SIG-M5 treated with dmso at 0.1 percent for 504 hours (cell line): Measurements from ENCODE around the gene IFIT5.
"Not testable (repeated sequence)": the region's sequence is repeated elsewhere in the genome, so short reads cannot be mapped to it uniquely, and the experiment has no call there.

Source experiments
- DNase-seq: peaks from one replicate; lab custom pipeline; 2025; ENCODE audit not compliant: unreplicated experiment; lab: John Stamatoyannopoulos, UW

Gene IFIT5

DNA sequence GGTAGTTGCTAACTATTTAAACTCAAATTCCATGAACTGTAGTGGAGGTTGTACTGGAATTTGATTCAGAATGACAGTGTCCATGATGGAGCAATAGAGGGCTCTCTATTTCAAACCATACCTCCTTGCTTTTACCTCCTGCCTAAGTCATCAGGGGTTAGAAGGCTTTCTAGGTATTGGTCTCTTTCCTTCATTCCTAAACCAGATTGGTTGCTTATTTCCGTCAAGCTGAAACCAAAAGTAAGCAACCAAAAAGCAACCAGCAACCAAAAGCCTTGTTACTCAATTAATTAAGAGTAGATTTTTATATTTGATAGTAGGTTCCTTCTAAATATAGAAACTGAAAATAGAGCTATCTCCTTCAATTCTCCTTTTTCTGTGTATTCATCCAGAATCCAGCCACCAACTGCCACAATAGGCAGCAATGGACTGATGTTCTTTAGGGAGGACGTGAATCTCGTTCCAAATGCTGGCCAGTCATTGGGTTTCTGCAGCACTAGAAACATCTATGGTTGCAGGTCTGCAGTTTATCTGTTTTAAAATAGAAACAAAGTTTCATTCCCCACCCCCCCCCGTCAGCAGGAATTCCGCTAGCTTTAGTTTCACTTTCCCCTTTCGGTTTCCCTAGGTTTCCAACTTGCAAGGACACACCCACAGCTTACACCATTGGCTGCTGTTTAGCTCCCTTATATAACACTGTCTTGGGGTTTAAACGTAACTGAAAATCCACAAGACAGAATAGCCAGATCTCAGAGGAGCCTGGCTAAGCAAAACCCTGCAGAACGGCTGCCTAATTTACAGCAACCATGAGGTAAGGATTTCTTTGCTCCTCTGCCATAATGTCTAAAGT lies 22.2 kb upstream of the IFIT5 start, which contains the start of gene IFIT1:
IFIT1 (plus strand) TSS at position 717 of the 850 bp plus-strand sequence; CDS start at position 807, 90 bp downstream.
- DNase-seq: peak; percentile 49

DNA sequence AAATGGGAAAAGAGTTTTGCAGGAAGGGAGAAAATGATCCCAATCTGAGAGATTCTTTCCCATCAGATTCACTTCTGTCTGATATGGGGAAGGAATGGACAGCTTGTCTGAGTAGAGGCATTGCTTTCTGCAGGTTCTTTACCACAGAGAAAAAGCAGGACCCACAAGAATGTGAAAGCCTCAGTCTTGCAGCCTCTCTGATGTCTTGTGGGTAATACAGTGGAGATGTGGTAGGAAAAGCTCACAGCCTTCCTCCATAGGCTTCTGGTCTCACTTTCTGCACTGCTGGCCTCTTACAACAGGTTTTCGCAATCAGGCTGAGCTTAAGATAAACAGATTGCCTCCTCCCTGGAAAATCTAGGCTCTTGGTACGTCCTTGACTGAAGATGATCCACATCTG lies 21.4 kb upstream of the IFIT5 start:
- peak; percentile 70 for DNase-seq

DNA sequence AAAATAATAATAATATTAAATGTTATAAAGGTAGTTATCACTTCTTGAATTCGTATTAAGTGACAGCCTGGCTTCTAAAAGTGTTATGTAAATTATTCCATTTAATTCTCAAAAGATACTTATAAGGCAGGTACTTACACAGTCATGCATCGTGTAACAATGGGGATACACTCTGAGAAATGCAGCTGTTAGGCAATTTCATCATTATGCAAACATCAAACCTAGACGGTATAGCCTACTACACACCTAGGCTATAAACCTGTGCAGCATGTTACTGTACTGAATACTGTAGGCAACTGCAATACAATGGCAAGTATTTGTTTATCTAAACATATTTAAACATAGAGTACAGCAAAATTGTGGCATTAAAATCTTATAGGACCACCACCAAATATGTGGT lies 20.5 kb upstream of the IFIT5 start:
- DNase-seq: no peak

DNA sequence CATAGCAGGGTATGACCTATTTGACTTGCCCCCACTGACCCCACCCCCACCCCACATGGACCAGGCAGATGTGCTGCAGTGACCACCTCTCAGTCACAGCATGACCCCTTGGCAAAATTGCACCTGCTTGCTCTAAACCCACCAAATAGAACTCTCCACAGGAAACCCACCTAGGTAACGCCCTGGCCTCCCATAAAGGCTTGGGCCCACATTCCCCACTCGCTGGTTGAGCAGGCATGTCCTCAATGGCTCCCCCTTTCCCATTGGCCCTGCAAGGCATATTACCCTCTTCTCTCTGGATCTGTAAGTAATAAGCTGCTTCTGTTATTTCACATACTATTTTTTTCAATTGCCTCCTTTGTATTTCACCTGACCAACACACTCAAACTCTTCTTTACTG lies 19.2 kb upstream of the IFIT5 start:
- no peak for DNase-seq

DNA sequence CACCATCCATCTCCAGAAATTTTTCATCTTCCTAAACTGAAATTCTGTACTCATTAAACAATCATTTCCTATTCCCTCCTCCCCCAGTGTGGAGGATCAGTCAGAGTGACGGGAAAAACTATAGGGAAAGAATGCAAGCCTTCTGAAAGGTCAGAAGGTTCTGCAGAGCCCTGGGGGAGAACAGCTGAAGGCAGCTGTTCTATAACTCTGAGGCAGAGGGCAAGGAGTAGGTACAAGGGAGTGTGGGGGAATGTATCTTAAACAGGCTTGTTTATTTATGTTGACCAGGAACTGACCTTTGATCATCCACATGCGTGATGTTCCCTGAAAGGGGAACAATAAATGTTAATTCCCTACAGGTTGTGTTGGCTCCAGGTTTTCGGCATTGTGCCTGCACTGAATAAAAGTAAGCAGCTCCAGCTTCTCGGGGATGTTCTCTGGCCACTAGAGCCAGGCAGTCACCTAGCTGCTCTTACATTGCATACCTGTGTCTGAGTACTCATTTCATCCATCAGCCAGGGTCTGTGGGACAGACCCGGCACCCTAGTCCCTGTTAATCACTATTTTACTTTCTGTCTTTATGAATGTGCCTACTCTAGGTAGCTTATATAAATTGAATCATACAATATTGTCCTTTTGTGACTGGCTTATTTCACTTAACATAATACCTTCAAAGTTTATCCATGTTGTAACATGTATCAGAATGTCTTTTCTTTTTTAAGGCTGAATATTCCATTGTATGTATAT lies 16.2 kb upstream of the IFIT5 start:
- DNase-seq: no peak

DNA sequence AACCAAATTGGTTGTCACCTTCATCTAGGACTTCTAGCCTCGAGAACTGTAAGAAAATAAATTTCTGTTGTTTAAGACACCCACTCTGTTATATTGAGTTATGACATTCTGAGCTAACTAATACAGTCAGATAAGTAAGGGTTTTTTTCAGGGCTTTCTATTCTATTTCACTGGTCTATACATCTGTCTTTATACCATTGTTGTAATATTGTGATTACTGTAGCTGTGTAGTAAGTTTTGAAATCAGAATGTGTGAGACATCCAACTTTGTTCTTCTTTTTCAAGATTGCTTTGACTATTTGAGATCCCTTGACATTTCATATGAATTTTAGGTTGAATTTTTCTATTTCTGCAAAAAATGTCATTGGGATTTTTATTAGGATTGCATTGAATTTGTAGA lies 14.4 kb upstream of the IFIT5 start:
- peak; percentile 1 for DNase-seq

DNA sequence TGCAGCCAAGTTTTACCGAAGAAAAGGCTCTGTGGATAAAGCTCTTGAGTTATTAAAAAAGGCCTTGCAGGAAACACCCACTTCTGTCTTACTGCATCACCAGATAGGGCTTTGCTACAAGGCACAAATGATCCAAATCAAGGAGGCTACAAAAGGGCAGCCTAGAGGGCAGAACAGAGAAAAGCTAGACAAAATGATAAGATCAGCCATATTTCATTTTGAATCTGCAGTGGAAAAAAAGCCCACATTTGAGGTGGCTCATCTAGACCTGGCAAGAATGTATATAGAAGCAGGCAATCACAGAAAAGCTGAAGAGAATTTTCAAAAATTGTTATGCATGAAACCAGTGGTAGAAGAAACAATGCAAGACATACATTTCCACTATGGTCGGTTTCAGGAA lies 11.3 kb upstream of the IFIT5 start:
- DNase-seq: no peak

DNA sequence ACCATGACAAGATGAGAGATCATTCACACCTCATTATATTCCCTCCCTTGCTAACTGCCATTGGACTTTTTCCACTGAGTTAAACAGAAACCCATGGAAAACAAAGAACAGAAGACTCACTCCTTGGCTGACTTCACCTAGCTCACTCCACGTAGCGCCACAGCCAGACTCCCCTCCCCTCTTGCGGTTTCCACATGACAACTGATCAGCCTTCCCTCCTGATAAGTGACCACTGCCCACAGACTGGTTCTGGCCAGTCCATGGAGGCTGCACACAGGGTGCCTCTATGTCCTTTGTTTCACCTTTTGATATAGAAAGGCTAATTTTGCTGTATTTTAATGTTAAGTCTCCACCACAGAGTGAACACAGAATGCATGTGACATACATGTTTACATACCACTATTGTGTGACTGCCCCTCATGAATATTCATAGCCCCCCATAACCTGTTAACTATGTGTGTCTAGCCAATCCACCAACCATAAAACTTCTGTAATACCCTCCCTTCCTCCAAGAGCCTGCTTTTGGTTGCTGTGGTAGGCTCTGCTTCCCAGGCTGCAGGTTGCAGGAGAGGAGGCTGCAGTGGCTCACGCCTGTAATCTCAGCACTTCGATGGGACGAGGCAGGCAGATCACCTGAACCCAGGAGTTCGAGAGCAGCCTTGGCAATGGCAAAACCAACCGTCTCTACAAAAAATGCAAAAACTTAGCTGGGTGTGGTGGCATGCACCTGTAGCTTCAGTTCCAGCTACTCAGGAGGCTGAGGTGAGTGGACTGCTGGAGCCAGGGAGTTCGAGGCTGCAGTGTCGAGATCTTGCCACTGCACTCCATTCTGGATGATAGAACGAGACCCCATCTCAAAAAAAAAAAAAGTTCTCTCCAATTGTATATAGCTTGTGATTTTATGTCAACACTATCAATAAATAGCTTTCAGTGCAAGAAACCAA lies 10.0 kb upstream of the IFIT5 start:
- no peak for DNase-seq

DNA sequence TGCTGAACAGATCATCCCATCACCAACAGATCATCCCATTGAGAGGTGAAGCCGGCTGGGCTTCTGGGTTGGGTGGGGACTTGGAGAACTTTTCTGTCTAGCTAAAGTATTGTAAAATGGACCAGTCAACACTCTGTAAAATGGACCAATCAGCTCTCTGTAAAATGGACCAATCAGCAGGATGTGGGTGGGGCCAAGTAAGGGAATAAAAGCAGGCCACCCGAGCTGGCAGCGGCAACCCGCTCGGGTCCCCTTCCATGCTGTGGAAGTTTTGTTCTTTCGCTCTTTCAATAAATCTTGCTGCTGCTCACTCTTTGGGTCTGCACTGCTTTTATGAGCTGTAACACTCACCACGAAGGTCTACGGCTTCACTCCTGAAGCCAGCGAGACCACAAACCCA lies 8.2 kb upstream of the IFIT5 start:
- DNase-seq: not testable (repeated sequence)

DNA sequence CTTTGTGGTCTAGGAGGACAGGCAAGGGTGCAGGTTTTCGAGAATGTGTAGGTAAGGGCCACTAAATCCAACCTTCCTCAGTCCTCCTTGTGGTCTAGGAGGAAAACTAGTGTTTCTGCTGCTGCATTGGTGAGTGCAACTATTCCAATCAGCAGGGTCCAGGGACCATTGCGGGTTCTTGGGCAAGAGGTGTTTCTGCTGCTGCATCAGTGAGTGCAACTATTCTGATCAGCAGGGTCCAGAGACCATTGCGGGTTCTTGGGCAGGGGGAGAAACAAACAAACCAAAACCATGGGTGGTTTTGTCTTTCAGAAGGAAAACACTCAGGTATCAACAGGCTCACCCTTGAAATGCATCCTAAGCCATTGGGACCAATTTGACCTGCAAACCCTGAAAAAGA lies 6.6 kb upstream of the IFIT5 start:
- DNase-seq: not testable (repeated sequence)

DNA sequence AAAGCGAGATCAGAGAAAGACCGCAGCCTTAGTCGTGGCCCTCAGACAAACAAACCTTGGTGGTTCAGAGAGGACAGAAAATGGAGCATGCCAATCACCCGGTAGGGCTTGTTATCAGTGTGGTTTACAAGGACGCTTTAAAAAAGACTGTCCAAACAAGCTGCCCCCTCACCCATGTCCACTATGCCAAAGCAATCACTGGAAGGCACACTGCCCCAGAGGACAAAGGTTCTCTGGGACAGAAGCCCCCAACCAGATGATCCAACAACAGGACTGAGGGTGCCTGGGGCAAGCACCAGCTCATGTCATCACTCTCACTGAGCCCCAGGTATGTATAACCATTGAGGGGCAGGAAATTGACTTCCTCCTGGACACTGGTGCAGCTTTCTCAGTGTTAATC lies 5.1 kb upstream of the IFIT5 start:
- DNase-seq: not testable (repeated sequence)

DNA sequence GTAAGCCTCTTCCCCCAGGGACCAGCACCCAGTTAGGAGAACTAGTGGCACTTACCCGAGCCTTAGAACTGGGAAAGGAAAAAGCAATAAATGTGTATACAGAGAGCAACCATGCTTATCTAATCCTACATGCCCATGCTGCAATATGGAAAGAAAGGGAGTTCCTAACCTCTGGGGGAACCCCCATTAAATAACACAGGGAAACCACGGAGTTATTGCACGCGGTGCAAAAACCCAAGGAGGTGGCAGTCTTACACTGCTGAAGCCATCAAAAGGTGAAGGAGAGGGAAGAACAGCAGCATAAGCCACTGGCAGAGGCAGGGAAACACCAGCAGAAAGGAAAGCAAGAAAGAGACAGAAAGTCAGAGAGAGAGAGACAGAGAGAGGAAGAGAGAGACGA lies 3.8 kb upstream of the IFIT5 start:
- DNase-seq: not testable (repeated sequence)

DNA sequence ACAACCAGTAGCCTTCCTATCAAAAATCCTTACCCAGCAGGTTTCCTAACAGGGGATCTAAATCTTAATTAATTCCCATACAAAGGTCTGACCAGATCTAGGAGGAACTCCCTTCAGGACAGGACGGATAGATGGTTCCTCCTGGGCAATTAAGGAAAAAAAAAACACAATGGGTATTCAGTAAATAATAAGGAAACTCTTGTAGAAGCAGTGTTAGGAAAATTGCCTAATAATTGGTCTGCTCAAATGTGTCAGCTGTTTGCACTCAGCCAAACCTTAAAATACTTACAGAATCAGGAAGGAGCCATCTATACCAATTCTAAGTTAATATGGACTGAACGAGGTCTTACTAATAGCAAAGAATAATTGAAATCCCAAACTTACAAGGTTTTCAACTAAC lies 3.2 kb upstream of the IFIT5 start:
- not testable (repeated sequence) for DNase-seq

DNA sequence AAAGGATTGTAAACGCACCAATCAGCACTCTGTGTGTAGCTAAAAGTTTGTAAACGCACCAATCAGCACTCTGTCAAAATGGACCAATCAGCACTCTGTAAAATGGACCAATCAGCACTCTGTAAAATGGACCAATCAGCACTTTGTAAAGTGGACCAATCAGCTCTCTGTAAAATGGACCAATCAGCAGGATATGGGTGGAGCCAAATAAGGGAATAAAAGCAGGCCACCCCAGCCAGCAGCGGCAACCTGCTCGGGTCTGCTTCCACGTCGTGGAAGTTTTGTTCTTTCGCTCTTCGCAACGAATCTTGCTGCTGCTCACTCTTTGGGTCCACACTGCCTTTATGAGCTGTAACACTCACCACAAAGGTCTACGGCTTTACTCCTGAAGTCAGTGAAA lies 2.1 kb upstream of the IFIT5 start:
- not testable (repeated sequence) for DNase-seq

DNA sequence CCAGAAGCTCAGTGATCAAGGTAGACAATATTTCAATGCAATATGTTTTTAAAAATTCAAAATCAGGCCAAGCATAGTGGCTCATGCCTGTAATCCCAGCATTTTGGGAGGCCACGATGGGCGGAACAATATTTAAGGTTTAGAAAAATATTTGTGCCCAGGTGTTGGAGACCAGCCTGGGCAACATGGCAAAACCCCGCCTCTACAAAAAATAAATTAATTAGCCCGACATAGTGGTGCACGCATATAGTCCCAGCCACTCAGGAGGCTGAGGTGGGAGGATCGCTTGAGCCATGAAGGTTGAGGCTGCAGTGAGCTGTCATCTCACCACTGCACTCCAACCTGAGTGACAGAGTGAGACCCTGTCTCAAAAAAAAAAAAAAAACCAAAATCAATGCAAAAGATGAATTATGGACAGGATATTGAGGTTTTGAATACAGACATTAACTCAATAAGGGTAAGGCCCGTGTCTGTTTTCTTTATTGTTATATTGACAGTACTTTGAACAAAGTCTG lies 913 bp upstream of the IFIT5 start:
- no peak for DNase-seq

DNA sequence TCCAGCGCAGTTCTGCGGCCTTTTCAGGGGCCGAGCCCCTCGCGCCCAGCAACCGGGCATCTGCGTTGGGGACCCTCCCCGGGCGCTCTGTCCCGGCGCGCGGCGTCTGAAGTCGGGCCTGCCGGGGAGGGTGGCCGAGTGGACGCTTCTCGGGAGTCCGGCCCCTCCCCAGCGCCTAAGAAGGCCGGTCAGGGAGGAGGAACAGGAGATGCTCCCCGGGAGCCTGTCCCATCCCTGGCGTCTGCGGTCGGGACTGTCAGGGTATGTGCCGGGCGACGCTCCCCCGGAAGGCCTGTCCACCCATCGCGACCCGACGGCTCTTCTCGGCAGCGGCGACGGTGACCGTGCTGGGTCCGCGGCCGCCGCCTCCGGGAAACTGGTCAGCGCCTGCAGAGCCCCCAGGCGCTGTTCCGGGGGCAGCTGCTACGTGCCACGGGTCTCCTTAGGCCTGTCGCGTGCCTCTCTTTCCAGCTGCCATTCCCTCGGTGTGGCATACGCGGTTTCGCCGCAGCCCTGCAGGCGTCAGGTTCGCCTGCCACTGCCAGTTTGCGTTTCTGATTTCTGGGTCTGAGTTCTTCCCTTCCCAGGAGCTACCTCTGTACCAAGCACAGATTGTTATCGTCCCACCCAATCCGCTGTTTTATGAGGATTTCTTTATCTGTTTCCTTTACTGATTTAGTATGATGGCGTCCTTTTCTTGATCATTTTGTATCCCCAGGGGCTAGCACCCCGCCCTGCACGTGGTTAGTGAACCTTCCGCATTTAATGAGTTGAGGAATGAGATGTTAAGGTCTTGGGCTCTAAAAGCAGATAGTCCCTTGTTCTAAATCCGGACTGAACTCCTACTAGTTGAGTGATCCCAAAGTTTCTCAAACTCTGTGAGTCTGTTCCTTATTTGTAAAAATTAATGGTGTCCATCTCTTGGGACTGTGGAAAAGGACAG lies 782 bp downstream of the IFIT5 start:
- no peak for DNase-seq

DNA sequence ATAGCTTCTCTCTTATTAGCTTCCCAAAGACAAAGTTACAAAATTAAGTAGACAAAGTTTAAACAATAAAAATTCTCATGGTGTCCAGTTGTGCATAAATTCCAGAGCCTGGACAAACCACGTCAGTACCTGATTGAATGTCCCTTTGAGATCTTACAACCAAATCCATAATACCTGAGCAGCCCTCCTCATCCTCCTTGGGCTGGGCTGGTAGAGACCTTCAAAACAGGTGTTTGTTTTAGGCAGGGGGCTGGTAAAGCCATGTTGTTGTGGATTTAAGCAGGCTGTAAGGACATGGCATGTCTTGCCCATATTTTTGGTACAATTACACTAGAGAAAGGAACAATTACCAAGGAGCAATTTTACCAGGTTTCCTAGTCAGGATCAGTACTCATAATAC lies 2.1 kb downstream of the IFIT5 start:
- no peak for DNase-seq

DNA sequence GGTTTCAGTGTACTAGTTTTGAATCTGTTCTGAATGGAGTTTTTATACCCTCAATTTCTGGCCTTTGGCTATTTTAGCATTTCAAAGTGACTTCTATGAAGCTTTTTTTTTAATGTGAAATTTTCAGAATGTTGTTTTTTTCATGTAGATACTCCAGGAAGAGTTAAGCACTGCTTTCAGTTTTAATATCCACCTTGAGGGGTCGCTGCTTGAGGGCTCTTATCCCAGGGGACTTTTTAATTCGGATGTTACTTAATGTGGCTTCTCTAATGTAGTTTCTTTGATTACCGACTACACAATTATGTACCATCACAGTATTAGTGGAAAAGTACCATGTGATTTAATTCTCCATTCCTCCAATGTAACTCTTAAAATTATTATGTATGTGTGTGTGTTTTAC lies 5.2 kb downstream of the IFIT5 start:
- no peak for DNase-seq

DNA sequence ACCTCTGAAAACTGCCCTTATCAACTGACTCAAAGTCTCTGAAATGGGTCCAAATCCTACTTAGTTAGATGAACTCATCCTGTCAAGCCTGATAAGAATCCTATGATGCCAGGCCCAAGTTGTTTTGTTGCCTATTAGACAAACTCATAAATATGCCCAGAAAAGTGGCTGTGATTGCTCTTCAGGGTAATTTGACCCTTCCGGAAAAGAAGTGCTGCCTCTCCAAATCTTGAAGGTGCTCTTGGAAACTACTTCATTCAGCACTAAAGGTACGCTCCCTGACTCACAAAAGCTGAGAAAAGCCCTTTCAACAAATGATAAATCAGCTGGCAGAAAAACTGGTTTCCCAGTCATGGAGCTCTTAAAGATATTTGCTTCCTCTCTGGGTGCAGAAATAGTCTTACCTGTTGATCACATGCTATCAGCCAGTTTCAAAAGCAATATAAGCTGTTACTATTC lies 6.7 kb downstream of the IFIT5 start:
- no peak for DNase-seq

DNA sequence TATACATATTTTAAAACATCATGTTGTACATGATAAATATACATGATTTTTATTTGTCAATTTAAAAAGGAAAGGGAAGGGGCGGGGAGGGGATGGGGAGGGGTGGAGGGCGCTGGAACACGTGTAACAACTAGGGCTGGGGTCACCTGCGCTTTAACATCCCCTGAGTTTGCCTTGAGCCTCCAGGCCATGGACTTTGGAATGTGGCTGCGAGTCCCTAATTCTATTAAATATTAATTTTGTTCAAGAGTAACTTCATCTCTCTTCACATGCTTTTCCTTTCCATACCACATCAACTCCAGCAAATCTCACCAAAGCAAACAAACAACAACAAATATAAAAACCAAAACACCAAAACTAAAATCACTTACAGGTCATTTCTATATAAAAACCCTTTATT lies 10.6 kb downstream of the IFIT5 start:
- DNase-seq: no peak
